Stimulated activated CD4-positive, alpha-beta T cell treated with anti-CD3 and anti-CD28 coated beads, Interleukin-2, amount 100 ng/mL, for 24 hours (primary cell): ENCODE results near the gene ABCA6.
"Not testable (repeated sequence)": the region's sequence is repeated elsewhere in the genome, so short reads cannot be mapped to it uniquely, and the experiment has no call there.

ENCODE experiments used
- DNase-seq, 2 donors: peaks; one replicate each; pipeline ENCODE4 v3.0.0-alpha.2; 2020

Gene ABCA6

GRCh38 chr17:69141431-69142174 is at the start of gene ABCA6:
ABCA6 (minus strand) TSS chr17:69141895; CDS start chr17:69140703, 1,192 bp downstream.
- DNase-seq = no peak

GRCh38 chr17:69188796-69189195 is 47.1 kb upstream of the ABCA6 start:
- no peak for DNase-seq

GRCh38 chr17:69188064-69188463 is 46.4 kb upstream of the ABCA6 start:
- DNase-seq = no peak

- no peak for DNase-seq
Measured at GRCh38 chr17:69187294-69187693, 45.6 kb upstream of the ABCA6 start.

- no peak for DNase-seq
Measured at GRCh38 chr17:69179227-69179952, 37.7 kb upstream of the ABCA6 start.

- no peak for DNase-seq
Measured at GRCh38 chr17:69176457-69176795, 34.7 kb upstream of the ABCA6 start.

GRCh38 chr17:69175625-69176456 is 34.1 kb upstream of the ABCA6 start:
- DNase-seq = no peak

GRCh38 chr17:69175262-69175624 is 33.5 kb upstream of the ABCA6 start:
- DNase-seq = no peak

- no peak for DNase-seq
Measured at GRCh38 chr17:69173118-69173517, 31.4 kb upstream of the ABCA6 start.

GRCh38 chr17:69170377-69170776 is 28.7 kb upstream of the ABCA6 start:
- no peak for DNase-seq

- not testable (repeated sequence) for DNase-seq
Measured at GRCh38 chr17:69168642-69169041, 26.9 kb upstream of the ABCA6 start.

- DNase-seq = no peak
Measured at GRCh38 chr17:69166957-69167356, 25.3 kb upstream of the ABCA6 start.

- DNase-seq = no peak
Measured at GRCh38 chr17:69164206-69164605, 22.5 kb upstream of the ABCA6 start.

GRCh38 chr17:69159418-69159817 is 17.7 kb upstream of the ABCA6 start:
- DNase-seq = no peak

- no peak for DNase-seq
Measured at GRCh38 chr17:69154267-69154666, 12.6 kb upstream of the ABCA6 start.

- no peak for DNase-seq
Measured at GRCh38 chr17:69150333-69150732, 8.6 kb upstream of the ABCA6 start.

GRCh38 chr17:69147460-69147859 is 5.8 kb upstream of the ABCA6 start:
- DNase-seq = no peak

GRCh38 chr17:69144331-69145255 is 2.9 kb upstream of the ABCA6 start:
- no peak for DNase-seq

GRCh38 chr17:69143683-69144231 is 2.1 kb upstream of the ABCA6 start:
- DNase-seq = no peak

- no peak for DNase-seq
Measured at GRCh38 chr17:69143151-69143550, 1.5 kb upstream of the ABCA6 start.

GRCh38 chr17:69142175-69142802 is 594 bp upstream of the ABCA6 start:
- DNase-seq = no peak

GRCh38 chr17:69134112-69134511 is 7.6 kb downstream of the ABCA6 start:
- no peak for DNase-seq
